H9 (cell line): ENCODE measurements around the gene COL18A1. TPM values are rescaled to one million over a fixed set of nuclear protein-coding genes. Genes with fewer than 3 reads are reported as not detected.
A peak's percentile ranks its signal among the peaks of the same experiment; 100 is the strongest.

Source experiments
- DNase-seq: peaks from one replicate; pipeline ENCODE4 v3.0.0-alpha.2; 2017
- H2AFZ ChIP-seq: one replicate; pipeline ENCODE4 v1.6.1; 2013; ENCODE audit warnings: mild to moderate bottlenecking, low read length, control low read depth, moderate library complexity
- H2AK5ac ChIP-seq: 2 replicates; pipeline ENCODE4 v1.6.1; 2013; ENCODE audit warnings: low read length, control low read depth, mixed read lengths; ENCODE audit not compliant: insufficient read length
- H2BK120ac ChIP-seq: one replicate; pipeline ENCODE4 v1.6.1; 2013; ENCODE audit warnings: low read depth, mild to moderate bottlenecking, low read length, control low read depth, inconsistent platforms; ENCODE audit not compliant: poor library complexity, severe bottlenecking
- H2BK12ac ChIP-seq: 2 replicates; pipeline ENCODE4 v1.6.1; 2013; ENCODE audit warnings: low read length, control low read depth, mixed read lengths, low read depth; ENCODE audit not compliant: insufficient read length
- H2BK15ac ChIP-seq: 2 replicates; pipeline ENCODE4 v1.6.1; 2013; ENCODE audit warnings: low read depth, low read length, control low read depth
- H2BK20ac ChIP-seq: one replicate; pipeline ENCODE4 v1.6.1; 2013; ENCODE audit warnings: low read depth, mild to moderate bottlenecking, low read length, control low read depth, inconsistent platforms; ENCODE audit not compliant: poor library complexity, severe bottlenecking
- H2BK5ac ChIP-seq: 2 replicates; pipeline ENCODE4 v1.6.1; 2013; ENCODE audit warnings: low read length, control low read depth, mixed read lengths; ENCODE audit not compliant: insufficient read length
- H3K14ac ChIP-seq: 2 replicates; pipeline ENCODE4 v1.6.1; 2013; ENCODE audit warnings: low read length, control low read depth; ENCODE audit not compliant: insufficient read depth
- H3K18ac ChIP-seq: 2 replicates; pipeline ENCODE4 v1.6.1; 2013; ENCODE audit warnings: low read depth, mild to moderate bottlenecking, mixed read lengths, low read length, control low read depth; ENCODE audit not compliant: insufficient read length
- H3K23ac ChIP-seq: 2 replicates; pipeline ENCODE4 v1.6.1; 2013; ENCODE audit warnings: low read length, control low read depth, mixed read lengths, low read depth; ENCODE audit not compliant: insufficient read length
- H3K23me2 ChIP-seq: 2 replicates; pipeline ENCODE4 v1.6.1; 2013; ENCODE audit warnings: low read depth, mild to moderate bottlenecking, mixed read lengths, low read length, control low read depth; ENCODE audit not compliant: insufficient read length, poor library complexity, severe bottlenecking
- H3K27ac ChIP-seq: 2 replicates; pipeline ENCODE4 v1.5.1; 2013; ENCODE audit warnings: low read length, control low read depth, mixed read lengths, low read depth; ENCODE audit not compliant: insufficient read length
- H3K27me3 ChIP-seq: 2 replicates; pipeline ENCODE4 v1.6.1; 2013; ENCODE audit warnings: low read length, control low read depth, inconsistent platforms; ENCODE audit not compliant: insufficient read depth
- H3K4ac ChIP-seq: 2 replicates; pipeline ENCODE4 v1.6.1; 2013; ENCODE audit warnings: low read depth, mild to moderate bottlenecking, control low read depth, inconsistent platforms, low read length, moderate library complexity
- H3K4me1 ChIP-seq: 2 replicates; pipeline ENCODE4 v1.6.1; 2013; ENCODE audit warnings: low read length, control low read depth, inconsistent platforms; ENCODE audit not compliant: insufficient read depth
- H3K4me2 ChIP-seq: 2 replicates; pipeline ENCODE4 v1.6.1; 2013; ENCODE audit warnings: low read length, control low read depth, mixed read lengths; ENCODE audit not compliant: insufficient read length, insufficient read depth
- H3K56ac ChIP-seq: 2 replicates; pipeline ENCODE4 v1.6.1; 2013; ENCODE audit warnings: low read depth, mild to moderate bottlenecking, mixed read lengths, low read length, control low read depth; ENCODE audit not compliant: insufficient read length
- H3K79me1 ChIP-seq: 2 replicates; pipeline ENCODE4 v1.6.1; 2013; ENCODE audit warnings: low read depth, mild to moderate bottlenecking, moderate library complexity, low read length, control low read depth, inconsistent platforms; ENCODE audit not compliant: insufficient read depth, poor library complexity, severe bottlenecking
- H3K79me2 ChIP-seq: 2 replicates; pipeline ENCODE4 v1.6.1; 2013; ENCODE audit warnings: low read length, control low read depth, inconsistent platforms; ENCODE audit not compliant: insufficient read depth
- H3K9ac ChIP-seq: 2 replicates; pipeline ENCODE4 v1.6.1; 2013; ENCODE audit warnings: low read length, control low read depth, mixed read lengths; ENCODE audit not compliant: insufficient read length; ENCODE audit errors: extremely low read depth
- H3K9me3 ChIP-seq: one replicate; pipeline ENCODE4 v1.6.1; 2013; ENCODE audit warnings: low read depth, low read length, inconsistent platforms; ENCODE audit not compliant: control insufficient read depth
- H3T11ph ChIP-seq: one replicate; pipeline ENCODE4 v1.6.1; 2013; ENCODE audit warnings: mild to moderate bottlenecking, low read length, control low read depth, inconsistent platforms
- H4K20me1 ChIP-seq: one replicate; pipeline ENCODE4 v1.6.1; 2013; ENCODE audit not compliant: control insufficient read depth, insufficient read length, insufficient read depth
- H4K5ac ChIP-seq: 2 replicates; pipeline ENCODE4 v1.6.1; 2013; ENCODE audit warnings: low read depth, mild to moderate bottlenecking, mixed read lengths, low read length, control low read depth; ENCODE audit not compliant: insufficient read length
- H4K8ac ChIP-seq: replicated peaks from 2 replicates; pipeline ENCODE4 v1.6.1; 2013; ENCODE audit warnings: low read length, control low read depth, mixed read lengths, low read depth; ENCODE audit not compliant: insufficient read length
- H4K91ac ChIP-seq: 2 replicates; pipeline ENCODE4 v1.6.1; 2013; ENCODE audit warnings: low read depth, mild to moderate bottlenecking, moderate library complexity, mixed read lengths, low read length, control low read depth; ENCODE audit not compliant: insufficient read length
- H3K27ac Mint-ChIP-seq, 3 experiments: 2 replicates in 2 of 3; 3 replicates in 1 of 3; pipeline ENCODE4 v1.8.0; 2020 to 2021; ENCODE audit warnings: mixed read lengths in 3 of 3, mild to moderate bottlenecking in 1 of 3, moderate library complexity in 1 of 3
- H3K27me3 Mint-ChIP-seq: 2 replicates; pipeline ENCODE4 v1.8.0; 2021; ENCODE audit warnings: low read depth, mild to moderate bottlenecking, moderate library complexity, mixed read lengths
- H3K36me3 Mint-ChIP-seq, 3 experiments: 2 replicates in 2 of 3; 3 replicates in 1 of 3; pipeline ENCODE4 v1.8.0; 2020 to 2021; ENCODE audit warnings: low read depth in 3 of 3, mixed read lengths in 3 of 3; ENCODE audit not compliant: insufficient read depth in 1 of 3
- H3K4me1 Mint-ChIP-seq, 2 experiments: 2 replicates each; pipeline ENCODE4 v1.8.0; 2020; ENCODE audit warnings: mixed read lengths in 2 of 2
- H3K4me3 Mint-ChIP-seq, 2 experiments: 2 replicates in 1 of 2; 3 replicates in 1 of 2; pipeline ENCODE4 v1.8.0; 2020 to 2021; ENCODE audit warnings: mild to moderate bottlenecking in 2 of 2, mixed read lengths in 2 of 2, moderate library complexity in 1 of 2
- H3K9me3 Mint-ChIP-seq, 2 experiments: 2 replicates in 1 of 2; 3 replicates in 1 of 2; pipeline ENCODE4 v1.8.0; 2020; ENCODE audit warnings: mild to moderate bottlenecking in 2 of 2, mixed read lengths in 2 of 2, moderate library complexity in 1 of 2
- CTCF ChIP-seq: fragments of 200-600 bp; sonication (generic); conservative IDR thresholded peaks from 3 replicates; pipeline ENCODE4 v1.8.0; 2021; ENCODE audit warnings: antibody characterized with exemption, mild to moderate bottlenecking
- WGBS: extraction: QIAGEN DNeasy Blood & Tissue Kit; methylation state at CpG from one replicate; pipeline ENCODE4 v1.1.7; 2013; ENCODE audit warnings: missing lambda C conversion rate, low lambda C conversion rate, mixed read lengths; ENCODE audit not compliant: insufficient read length; ENCODE audit errors: extremely low coverage; 5-methylcytosine and 5-hydroxymethylcytosine counted together
- total RNA-seq: library from RNA; stranded (reverse); gene quantifications from 2 replicates; pipeline ENCODE4 v1.2.1, GENCODE V29; 2021

Gene COL18A1
- total RNA-seq, 1 experiment from 2014 or later: 232 TPM

GRCh38 chr21:45488931-45489721 lies 84.2 kb downstream of the COL18A1 start:
- H4K20me1 ChIP-seq: no peaks in the 10 kb centered on the region
- H3K56ac ChIP-seq: no peak overlapping the region
- no peak overlapping the region for H2BK15ac ChIP-seq
- no peak overlapping the region for H3K27ac ChIP-seq
- no peak overlapping the region for H4K91ac ChIP-seq
- Mint-ChIP-seq H3K4me1 (peaks cover 14 to 18% of the 10 kb centered on the region in 2 experiments), H3K27ac (peak overlapping the region in 2 of 3 experiments; percentile 55 to 57; a peak in 3 of 7 replicates), H3K27me3 (no peaks in the 10 kb centered on the region), H3K4me3 (no peak overlapping the region; a peak in 1 of 5 replicates), H3K9me3 (no peaks in the 10 kb centered on the region), H3K36me3 (peaks cover 15 to 43% (median 30%) of the 10 kb centered on the region in 3 experiments)
- H3K9me3 ChIP-seq: no peaks in the 10 kb centered on the region
- H2AK5ac ChIP-seq: no peak overlapping the region
- no peak overlapping the region for H2BK120ac ChIP-seq
- H3K18ac ChIP-seq: no peak overlapping the region
- no peak overlapping the region for H2BK5ac ChIP-seq
- H3K23ac ChIP-seq: no peak overlapping the region
- no peak overlapping the region for H2AFZ ChIP-seq
- peak; percentile 55 for DNase-seq
- no peaks in the 10 kb centered on the region for H3K23me2 ChIP-seq
- H3K14ac ChIP-seq: no peak overlapping the region
- no CpG with 5 or more reads among the region's 36 CpGs for WGBS
- H3K4ac ChIP-seq: no peak overlapping the region
- H3K27me3 ChIP-seq: no peaks in the 10 kb centered on the region
- no peak overlapping the region for H3K4me2 ChIP-seq
- no peaks in the 10 kb centered on the region for H3K79me2 ChIP-seq
- H3K9ac ChIP-seq: no peak overlapping the region
- no peak for TF ChIP-seq CTCF
- no peak overlapping the region for H2BK20ac ChIP-seq
- H2BK12ac ChIP-seq: no peak overlapping the region
- H4K8ac ChIP-seq: no peak overlapping the region
- no peak overlapping the region for H3T11ph ChIP-seq
- H3K4me1 ChIP-seq: no peaks in the 10 kb centered on the region
- no peak overlapping the region for H4K5ac ChIP-seq
- no peaks in the 10 kb centered on the region for H3K79me1 ChIP-seq
